Dermis blood vessel endothelial cell (primary cell): ENCODE data around the gene NCAM2. TPM values are rescaled to one million over a fixed set of nuclear protein-coding genes. Genes with fewer than 3 reads are reported as not detected.
"Not testable (repeated sequence)": the region's sequence is repeated elsewhere in the genome, so short reads cannot be mapped to it uniquely, and the experiment has no call there.

Experiments used
- DNase-seq: peaks from one replicate; pipeline ENCODE4 v3.0.0; 2010
- total RNA-seq: library from RNA; depleted of rRNA; stranded (reverse); fragments of >200 nt; gene quantifications from 2 replicates; pipeline ENCODE4 v1.2.3, GENCODE V29; 2014

Gene NCAM2
- total RNA-seq, 1 donor from 2014 or later: 0.17 TPM

DNA sequence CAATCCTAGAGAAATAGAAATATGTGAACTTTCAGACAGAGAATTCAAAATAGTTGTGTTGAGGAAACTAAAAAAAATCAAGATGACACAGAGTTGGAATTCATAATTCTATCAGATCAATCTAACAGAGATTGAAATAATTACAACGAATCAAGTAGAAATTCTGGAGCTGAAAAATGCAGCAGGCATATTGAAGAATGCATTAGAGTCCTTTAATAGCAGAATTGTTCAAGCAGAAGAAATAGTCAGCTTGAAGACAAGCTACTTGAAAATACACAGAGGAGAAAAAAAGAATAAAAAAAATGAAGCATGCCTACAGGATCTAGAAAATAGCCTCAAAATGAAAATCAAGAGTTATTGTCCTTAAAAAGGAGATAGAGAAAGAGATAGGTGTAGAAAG is 347.1 kb downstream of the NCAM2 start:
- no peak for DNase-seq

DNA sequence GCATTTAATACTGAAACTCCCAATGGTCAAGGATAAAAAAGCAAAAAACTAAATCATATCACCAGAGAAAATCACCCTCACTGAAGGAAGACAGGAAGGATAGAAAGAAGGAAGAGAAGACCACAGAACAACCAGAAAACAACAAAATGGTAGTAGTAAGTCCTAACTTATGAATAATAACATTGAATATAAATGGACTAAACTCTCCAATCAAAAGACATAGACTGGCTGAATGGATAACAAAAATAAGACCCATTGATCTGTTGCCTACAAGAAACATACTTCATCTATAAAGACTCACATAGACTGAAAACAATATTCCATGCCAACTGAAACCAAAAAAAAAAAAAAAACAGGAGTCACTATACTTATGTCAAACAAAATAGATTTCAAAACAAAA is 347.7 kb downstream of the NCAM2 start:
- DNase-seq: no peak

DNA sequence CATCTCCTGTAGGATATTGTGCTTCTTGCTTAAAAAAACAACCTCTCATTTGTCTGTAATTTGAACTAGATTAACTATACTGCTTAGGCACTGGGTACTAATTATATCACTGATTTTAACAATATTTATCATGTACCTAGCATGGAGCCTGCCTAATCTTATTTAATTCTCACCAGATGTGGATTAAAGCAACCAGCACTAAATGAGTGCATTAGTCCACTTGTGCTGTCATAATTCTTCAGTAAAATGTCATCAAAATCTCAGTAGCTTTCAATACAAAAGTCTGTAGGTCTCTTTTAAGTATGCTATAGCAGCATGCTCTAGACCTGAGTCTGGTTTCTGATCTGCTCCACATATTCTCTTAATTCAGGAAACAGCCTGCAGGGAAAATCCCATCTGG is 368.1 kb downstream of the NCAM2 start:
- DNase-seq: no peak

DNA sequence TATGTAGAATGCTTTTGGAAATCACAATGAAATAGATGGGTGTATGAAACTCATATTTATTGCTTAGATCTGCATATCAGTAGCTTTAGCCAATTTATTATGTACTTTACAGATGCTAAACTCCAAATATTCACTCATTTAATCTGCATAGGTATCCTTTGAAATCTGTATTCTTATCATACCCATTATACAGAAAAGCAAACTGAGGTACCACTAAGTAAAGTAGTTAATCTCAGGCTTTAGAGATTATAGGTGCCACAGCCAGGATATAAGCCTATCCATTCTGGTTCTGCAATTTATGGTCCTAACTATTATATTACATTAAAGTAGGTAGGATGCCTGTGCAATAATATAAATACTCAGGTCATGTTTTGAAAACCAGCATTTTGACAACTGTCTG is 369.4 kb downstream of the NCAM2 start:
- no peak for DNase-seq

DNA sequence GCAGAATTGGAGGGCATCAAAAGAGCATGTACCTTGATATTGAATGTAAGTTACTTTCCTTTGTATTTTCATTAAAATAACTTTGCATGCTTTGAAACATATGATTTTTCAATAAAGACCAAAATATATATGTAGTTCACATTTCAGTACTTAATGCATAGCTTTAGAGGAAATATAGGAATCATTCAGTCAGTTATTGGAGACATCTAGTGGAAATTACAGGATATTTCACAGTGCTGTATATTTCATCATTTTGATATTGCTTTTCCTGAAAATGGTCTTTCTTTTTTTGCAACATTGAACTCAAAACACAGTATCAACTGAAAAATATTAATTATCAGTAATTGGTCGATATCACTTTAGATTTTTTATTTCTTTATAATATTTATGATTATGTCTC is 375.8 kb downstream of the NCAM2 start:
- no peak for DNase-seq

DNA sequence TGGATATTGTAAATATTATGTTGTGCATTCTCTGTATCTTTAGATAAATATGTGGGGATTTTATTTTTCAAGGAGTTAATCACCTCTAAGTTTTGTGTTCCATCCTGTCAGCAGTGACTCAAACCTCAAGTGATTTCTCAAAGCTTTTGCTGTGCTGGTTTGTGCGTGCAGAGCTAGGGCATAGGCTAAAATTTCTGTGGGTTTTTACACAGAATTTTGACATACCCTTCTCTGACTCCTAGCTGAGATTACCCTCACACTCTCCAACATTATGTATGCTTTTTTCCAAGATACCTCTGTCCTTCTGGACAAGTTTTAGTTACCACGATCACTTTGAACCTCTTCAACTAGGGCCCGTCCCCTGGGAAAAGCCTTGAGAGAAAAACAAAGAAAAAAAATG is 384.9 kb downstream of the NCAM2 start:
- DNase-seq: no peak

DNA sequence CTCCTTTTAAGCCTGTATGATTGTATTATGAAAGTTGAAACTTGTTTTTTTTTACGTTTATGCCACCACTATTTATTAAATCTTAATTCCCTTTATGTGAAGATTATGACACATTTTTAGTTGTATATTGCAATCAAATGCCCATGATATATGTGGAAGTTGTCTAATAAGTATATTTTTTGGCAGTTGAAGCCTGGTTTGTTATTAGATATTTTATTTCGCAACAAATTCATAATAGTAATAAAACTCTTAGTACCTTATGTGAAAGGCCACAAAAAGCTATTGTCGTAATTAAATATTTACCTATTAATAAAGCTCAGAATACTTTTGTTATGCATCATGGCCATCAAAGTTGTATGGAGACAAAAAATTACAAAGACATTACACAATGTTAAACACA is 386.8 kb downstream of the NCAM2 start:
- no peak for DNase-seq

DNA sequence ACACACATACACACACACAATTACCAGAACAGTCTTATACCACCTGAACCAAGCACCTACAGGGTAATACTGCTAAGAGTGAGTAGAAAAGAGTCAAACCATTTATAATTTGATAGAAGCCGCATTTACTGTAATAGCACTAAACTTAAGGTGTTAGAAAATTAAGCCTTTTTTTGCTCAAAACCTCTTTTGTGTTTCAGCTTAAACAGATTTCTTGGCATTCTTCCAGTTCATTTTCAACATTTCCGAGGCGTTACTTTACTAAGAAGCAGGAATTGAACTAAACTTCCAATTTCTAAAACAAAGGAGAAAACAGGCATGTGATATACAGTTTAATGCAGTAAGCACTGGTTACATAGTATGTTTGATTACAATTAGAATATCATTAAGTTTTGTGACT is 387.2 kb downstream of the NCAM2 start:
- no peak for DNase-seq

DNA sequence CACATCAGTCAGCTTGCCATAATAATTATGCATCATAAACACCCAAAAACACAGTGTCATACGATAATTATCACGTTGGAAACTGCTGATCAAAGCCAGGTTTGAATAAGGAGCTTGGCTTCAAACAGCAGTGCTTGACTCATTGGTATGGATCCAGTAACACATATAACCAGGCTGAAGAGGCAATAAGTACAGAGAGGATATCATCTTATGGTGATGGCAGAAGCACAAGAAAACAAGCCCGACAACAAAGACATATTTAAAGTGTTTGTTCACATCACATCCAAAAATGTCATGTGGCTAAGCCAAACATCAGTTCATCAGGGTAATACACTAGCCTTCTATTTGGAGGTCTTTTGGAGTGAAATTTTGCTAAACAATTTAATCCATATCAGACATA is 389.7 kb downstream of the NCAM2 start:
- DNase-seq: no peak

DNA sequence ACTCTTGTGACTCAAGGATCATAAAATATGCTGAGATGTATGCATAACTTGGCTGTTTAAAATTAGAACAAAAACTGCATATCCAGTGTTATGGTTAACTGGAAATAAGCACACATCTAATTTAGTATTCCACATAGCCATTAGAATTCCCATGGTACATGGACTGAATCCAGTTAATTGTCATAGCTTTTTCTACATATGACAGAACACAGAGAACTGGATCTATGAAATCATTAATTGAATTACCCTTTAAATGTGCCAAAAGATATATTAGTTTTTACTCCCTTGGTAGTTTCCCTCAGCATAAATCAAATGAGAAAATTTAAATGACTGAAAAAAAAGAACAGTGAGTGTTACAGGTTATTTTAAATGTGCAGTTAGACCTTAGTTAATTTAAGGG is 395.9 kb downstream of the NCAM2 start:
- DNase-seq: no peak

DNA sequence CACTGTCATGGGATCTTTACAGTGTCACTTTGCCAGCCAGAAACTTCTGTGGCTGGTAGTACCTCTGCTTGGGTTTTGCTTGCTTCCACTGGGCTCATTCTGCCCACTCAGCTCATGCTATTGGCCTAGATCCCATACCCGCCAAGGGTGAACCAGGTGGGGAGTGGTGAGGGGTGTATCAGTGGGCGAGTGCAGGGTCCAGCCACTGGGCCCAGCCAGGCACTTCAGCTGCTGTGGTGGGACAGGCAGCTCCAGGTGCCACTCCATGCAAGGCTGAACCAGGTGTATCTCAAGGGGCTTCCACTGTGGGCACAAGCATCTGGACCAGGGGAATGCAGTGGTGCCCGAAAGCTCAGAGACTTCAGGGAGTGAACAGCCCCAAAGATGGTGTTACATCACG is 398.2 kb downstream of the NCAM2 start:
- no peak for DNase-seq

DNA sequence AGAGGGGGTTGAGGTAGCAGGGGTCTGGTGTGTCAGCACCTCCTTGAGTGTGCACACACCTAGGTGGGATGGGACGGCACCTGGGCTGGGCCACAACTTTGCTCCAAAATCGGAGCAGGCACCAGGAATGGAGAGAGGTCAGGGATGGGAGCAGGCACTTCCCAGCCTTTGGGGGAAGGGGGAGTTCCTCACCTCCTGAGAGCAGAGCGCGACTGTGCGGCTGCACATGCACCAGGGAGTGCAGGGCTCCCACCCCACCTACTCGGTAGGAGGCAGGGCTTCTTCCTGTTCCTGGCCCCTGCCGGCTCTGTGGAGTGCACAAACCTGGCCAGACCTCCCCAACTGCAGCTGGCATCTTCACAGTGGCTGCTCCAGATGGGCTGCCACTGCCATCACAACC is 399.3 kb downstream of the NCAM2 start:
- DNase-seq: no peak

DNA sequence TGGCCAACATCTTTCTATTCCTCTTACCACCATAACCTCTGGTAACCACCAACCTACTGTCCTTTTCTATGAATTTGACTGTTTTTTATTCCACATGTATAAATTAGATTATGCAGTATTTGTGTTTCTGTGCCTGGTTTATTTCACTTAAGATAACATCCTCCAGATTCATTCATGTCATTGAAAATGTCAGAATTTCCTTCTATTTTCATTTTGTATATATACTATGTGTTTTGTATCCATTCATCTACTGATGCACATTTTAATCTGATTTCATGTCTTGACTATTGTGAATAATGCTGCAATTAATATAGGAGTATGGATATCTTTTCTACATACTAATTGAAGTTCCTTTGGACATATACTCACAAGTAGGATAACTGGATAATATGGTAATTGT is 403.2 kb downstream of the NCAM2 start:
- DNase-seq: no peak

DNA sequence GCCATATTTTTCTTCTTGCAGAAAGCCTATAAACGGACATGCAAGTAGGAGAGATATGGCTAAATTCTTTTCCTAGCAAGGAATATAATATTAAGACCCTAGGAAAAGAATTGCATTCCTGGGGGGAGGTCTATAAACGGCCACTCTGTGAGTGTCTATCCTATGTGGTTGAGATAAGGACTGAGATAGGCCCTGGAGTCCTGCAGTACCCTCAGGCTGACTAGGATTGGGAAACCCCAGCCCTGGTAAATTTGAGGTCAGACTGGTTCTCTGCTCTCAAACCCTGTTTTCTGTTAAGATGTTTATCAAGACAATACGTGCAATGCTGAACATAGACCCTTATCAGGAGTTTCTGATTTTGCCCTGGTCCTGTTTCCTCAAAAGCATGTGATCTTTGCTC is 404.0 kb downstream of the NCAM2 start:
- DNase-seq: not testable (repeated sequence)

DNA sequence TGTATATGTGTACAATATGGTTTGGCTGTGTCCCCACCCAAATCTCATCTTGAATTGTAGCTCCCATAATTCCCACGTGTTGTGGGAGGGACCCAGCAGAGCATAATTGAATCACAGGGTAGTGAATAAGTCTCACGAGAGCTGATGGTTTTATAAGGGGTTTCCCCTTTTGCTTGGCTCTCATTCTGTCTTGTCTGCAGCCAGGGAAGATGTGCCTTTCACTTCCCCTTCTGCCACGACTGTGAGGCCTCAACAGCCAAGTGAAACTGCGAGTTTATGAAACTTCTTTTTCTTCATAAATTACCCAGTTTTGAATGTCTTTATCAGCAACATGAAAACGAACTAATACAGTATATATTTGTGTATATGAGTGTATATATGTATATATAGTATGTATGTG is 406.1 kb downstream of the NCAM2 start:
- DNase-seq: not testable (repeated sequence)

DNA sequence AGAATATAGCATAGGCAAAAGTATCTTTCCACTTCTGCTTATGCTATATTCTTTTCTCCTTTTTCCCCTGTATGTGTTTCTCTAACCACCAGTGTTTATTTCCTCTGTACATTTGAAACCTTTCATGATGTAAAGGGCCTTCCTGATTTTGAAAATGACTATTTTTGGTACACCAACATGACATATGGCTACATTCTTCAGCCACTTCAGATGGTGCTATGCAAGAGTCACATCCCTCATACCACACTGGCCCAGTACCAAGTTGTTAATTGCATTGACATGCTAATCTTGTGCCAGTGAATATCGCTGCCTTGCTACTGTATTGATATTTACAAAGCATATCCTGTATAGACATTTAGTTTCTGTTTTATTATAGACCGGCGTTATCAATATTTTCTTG is 408.7 kb downstream of the NCAM2 start:
- DNase-seq: no peak

DNA sequence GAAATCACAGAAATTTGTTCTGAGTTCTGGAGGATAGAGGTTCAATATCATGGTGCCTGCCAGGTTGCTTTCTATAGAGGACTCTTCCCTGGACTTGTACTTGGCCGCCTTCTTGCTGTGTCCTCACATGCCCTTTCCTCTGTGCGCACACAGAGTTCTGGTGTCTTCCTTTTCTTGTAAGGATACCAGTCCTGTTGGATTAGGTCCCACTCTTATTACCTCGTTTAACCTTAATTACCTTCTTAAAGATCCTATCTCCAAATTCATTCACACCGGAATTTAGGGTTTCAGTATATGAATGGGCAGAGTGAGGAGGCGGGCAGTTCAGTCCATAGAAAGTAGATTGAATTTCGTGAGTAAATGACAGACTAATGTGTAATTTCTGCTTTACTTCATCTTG is 413.9 kb downstream of the NCAM2 start:
- no peak for DNase-seq

DNA sequence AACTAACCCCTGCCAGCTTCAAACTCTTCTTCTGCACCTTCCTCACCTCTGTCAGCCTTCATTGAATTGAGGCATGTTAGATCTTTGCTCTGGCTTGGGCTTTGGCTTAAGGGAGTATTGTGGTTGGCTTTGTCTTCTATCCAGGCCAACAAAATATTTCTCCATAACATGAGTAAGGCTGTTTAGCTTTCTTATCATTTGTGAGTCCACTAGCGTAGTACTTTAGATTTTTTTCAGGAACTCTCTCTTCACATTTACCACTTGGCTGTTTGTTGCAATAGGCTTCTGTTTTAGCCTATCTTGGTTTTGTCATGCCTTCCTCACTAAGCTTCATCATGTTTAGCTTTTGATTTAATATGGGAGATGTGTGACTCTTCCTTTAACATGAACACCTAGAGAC is 417.5 kb downstream of the NCAM2 start:
- DNase-seq: no peak

DNA sequence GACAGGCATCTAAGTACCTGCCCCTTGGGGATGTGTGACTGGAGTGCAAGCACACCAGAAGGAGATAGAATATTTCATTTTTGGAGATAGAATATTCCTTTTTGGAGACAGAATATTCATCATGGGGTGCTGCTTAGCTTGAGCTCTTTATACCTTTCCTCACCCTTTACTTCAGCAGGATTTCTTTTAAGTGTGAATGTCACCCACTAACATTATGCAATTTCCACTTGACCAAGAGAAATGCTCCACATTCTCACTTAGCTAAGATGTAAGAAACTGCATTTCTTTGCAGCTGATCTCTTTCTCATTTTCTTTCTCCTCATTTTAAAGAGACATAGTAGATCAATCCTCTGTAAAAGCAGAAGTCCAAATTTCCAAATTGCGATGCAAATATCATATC is 436.7 kb downstream of the NCAM2 start:
- DNase-seq: no peak

DNA sequence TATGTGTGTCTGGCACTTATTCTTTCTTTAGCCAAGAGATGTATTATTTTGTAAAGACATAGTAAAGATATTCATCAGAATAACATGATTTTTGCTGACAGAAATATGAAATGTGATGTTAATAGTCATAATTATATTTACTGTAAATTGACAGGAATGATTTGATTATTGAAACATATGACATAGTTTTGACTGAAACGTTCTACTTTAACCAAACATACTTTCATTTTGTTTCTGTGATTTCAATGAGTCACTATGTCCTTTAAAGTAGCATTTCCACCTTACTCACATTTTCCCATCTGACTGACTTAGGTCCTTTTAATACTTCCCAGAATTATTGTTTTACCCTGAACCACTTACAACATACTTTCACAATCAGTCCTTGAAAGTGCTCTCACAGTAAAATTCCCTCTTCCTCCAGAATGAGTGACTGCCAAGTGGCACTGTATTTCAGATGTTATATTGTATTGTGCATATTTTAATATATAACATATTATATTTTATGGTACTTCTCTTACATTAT is 437.9 kb downstream of the NCAM2 start:
- no peak for DNase-seq

DNA sequence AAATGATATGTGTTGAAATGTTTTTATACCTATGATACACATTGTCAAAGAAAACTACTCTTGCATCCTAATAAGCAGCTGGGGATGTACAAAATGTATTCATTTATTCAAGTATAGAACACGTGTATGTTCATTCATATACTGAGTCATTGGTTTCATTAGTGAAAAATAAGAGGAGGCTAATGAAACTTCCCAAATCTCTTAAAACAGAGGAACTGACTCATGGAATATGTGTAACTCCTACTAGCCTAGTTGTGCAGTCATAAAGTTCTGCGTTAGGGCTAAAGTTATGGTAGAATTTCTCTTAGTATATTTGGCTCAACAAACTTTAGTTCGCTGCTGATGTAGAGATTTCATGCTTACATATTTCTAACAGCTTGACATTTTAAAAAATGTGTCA is 441.6 kb downstream of the NCAM2 start:
- no peak for DNase-seq

DNA sequence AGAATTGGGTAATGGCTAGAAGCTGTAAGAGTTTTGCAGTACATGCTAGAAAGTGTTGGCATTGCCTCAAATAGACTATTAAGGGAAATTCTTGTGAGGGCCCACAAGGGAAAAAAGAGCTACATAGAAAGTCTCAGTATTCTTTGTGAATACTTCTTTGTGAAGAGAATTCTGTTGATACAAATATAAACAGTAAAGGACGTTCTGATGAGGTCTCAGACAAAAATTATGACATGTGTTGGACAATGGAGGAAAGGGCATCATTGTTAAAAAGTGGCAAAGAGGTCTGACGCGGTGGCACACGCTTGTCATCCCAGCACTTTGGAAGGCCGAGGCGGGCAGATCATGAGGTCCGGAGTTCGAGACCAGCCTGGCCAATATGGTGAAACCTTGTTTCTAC is 458.9 kb downstream of the NCAM2 start:
- no peak for DNase-seq

DNA sequence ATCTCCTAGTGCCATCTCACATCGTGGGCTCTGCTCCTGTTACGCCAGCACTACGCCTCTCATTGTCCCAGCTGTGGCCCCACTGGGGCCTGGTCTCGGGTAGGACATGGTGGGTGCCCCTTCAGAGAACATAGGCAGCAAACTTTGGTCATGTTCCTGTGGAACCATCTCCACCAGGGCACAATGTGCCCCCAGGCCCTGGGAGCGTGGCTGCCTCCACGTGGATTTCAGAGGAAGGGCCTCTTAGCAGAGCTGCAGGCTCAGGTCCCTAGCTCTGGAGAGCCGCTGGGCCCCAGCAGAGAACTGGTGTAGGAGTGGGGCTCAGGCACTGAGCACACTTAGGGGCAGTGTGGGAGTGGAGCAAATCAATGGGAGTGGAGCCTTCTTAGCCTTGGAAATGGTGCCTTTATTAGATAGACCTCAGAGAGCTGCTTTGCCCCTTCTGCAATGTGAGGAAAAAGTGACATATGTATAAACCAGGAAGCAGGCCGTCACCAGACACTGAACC is 460.0 kb downstream of the NCAM2 start:
- no peak for DNase-seq

DNA sequence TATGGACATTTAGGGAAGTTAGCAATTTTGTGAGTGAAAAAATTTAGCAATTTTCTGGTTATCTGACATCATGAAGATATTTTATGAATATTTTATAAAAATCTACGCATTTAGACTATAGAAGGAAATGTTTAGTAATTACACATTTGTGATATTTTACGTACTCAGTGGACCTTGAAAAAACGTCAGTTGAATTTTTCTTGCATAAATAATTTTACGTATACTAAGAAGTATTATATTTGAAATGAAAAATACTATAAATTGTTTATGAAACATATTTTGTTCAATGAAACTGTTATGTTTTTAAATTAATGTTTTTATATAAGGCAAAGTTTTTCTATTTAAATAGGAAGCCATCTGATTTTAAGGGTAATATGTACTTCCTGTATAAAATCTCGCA is 462.8 kb downstream of the NCAM2 start:
- no peak for DNase-seq

DNA sequence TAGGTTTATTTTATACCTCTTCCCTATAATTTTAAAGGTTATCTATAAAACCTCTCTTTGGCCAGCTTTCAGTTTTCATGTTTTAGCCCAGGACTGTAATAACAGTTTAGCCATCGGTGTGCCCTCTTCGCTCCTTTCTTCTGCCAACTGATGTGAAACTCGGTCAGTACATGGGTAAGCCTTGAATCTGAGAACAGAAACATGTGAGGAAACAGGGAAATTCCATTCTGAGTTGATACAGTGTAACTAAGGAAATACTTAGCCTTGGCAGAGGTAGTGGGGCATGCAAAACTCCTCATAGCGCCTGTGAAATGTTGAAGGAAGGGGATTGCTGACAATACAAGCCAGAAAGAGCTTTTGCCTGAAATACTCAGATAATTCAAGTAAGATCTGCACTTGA is 465.2 kb downstream of the NCAM2 start:
- no peak for DNase-seq

DNA sequence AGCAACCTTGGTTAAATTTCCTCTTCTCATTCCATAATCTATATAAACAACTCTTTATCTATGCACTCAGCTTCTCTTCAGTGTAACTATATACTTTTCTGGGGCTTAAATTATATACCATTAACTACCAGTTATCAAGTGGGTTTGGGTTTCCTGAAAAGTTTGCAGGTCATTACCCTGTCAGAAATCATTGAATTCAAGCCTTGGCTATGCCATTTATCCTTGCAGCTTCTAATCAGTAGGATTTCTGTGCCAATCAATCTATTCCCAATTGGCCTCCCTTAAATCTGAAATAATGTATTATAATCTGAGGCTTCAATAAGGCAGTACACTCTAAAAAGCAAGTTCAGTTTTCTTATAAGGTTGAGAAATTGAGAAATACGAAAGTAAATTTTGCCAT is 466.5 kb downstream of the NCAM2 start:
- DNase-seq: no peak
